K562 (cell line): Measurements from ENCODE around the gene PARP1.

ENCODE experiments used
- CREB1 ChIP-seq, 2 experiments: sonication (generic) in 1 of 2; formaldehyde crosslinking in 1 of 2; IDR thresholded peaks; 2 replicates each; pipeline versions ENCODE4 v1.6.1 to v1.8.0; 2012 to 2022; ENCODE audit warnings: inconsistent platforms in 1 of 2, mild to moderate bottlenecking in 1 of 2, missing genetic modification reagents in 1 of 2, moderate library complexity in 1 of 2
- FOXJ3 ChIP-seq: sonication (generic); formaldehyde crosslinking; IDR thresholded peaks from 2 replicates; pipeline ENCODE4 v1.4.0; 2020; ENCODE audit warnings: mild to moderate bottlenecking, missing genetic modification reagents
- KDM2B ChIP-seq: fragments of 250-450 bp; sonication (Bioruptor Pico); IDR thresholded peaks from 2 replicates; pipeline ENCODE4 v1.8.0; 2021; ENCODE audit warnings: mild to moderate bottlenecking, moderate library complexity
- LARP7 ChIP-seq: fragments of 450-650 bp; IDR thresholded peaks from 2 replicates; pipeline ENCODE4 v1.6.1; 2016
- PHF20 ChIP-seq: fragments of 450-650 bp; IDR thresholded peaks from 2 replicates; pipeline ENCODE4 v1.6.1; 2018; ENCODE audit not compliant: partially characterized antibody
- RBBP5 ChIP-seq: fragments of 200-600 bp; sonication (generic); IDR thresholded peaks from 2 replicates; pipeline ENCODE4 v1.6.1; 2012; ENCODE audit warnings: borderline replicate concordance, mild to moderate bottlenecking, low read length, control low read depth, inconsistent platforms; ENCODE audit not compliant: insufficient read depth, poor library complexity, severe bottlenecking
- RCOR1 ChIP-seq, 2 experiments: IDR thresholded peaks; 2 replicates each; pipeline ENCODE4 v1.6.1; 2012; ENCODE audit warnings: low read depth in 2 of 2, low read length in 2 of 2, borderline replicate concordance in 1 of 2, improper control_type of control experiment in 1 of 2
- SREBF2 ChIP-seq: sonication (generic); formaldehyde crosslinking; IDR thresholded peaks from 2 replicates; pipeline ENCODE4 v1.4.0; 2020; ENCODE audit warnings: mild to moderate bottlenecking, missing genetic modification reagents
- XRCC5 ChIP-seq: fragments of 200-400 bp; formaldehyde crosslinking; IDR thresholded peaks from 2 replicates; pipeline ENCODE4 v1.6.1; 2017; ENCODE audit warnings: low read depth, mild to moderate bottlenecking, low read length
- ZFP36 ChIP-seq: fragments of 150-350 bp; IDR thresholded peaks from 2 replicates; pipeline ENCODE4 v1.6.1; 2018; ENCODE audit warnings: low read length, low read depth; ENCODE audit not compliant: partially characterized antibody
- TF ChIP-seq, protein P1 (sequence below), 3 experiments: fragments of 200-800 bp in 1 of 3; sonication (Bioruptor generic) in 1 of 3; sonication (generic) in 1 of 3; formaldehyde crosslinking in 1 of 3; IDR thresholded peaks; 2 replicates each; pipeline versions ENCODE4 v1.6.1 to v1.8.0; 2016 to 2022; ENCODE audit warnings: mild to moderate bottlenecking in 2 of 3, missing compliant biosample characterization in 2 of 3, missing genetic modification characterization in 2 of 3, missing genetic modification reagents in 1 of 3
- TF ChIP-seq, protein P2 (sequence below): fragments of 250-450 bp; sonication (Bioruptor Pico); IDR thresholded peaks from 2 replicates; pipeline ENCODE4 v1.8.0; 2022; ENCODE audit warnings: moderate library complexity, mild to moderate bottlenecking, inconsistent platforms
- TF ChIP-seq, protein P3 (sequence below), 3 experiments: IDR thresholded peaks in 2 of 3; conservative IDR thresholded peaks in 1 of 3; 2 replicates each; pipeline ENCODE4 v1.5.1; 2011 to 2012; ENCODE audit warnings: low read length in 3 of 3, mild to moderate bottlenecking in 3 of 3, control low read depth in 2 of 3, improper control_type of control experiment in 1 of 3, inconsistent platforms in 1 of 3, low read depth in 1 of 3, mixed read lengths in 1 of 3, moderate library complexity in 1 of 3; ENCODE audit not compliant: insufficient read depth in 2 of 3

DNA sequence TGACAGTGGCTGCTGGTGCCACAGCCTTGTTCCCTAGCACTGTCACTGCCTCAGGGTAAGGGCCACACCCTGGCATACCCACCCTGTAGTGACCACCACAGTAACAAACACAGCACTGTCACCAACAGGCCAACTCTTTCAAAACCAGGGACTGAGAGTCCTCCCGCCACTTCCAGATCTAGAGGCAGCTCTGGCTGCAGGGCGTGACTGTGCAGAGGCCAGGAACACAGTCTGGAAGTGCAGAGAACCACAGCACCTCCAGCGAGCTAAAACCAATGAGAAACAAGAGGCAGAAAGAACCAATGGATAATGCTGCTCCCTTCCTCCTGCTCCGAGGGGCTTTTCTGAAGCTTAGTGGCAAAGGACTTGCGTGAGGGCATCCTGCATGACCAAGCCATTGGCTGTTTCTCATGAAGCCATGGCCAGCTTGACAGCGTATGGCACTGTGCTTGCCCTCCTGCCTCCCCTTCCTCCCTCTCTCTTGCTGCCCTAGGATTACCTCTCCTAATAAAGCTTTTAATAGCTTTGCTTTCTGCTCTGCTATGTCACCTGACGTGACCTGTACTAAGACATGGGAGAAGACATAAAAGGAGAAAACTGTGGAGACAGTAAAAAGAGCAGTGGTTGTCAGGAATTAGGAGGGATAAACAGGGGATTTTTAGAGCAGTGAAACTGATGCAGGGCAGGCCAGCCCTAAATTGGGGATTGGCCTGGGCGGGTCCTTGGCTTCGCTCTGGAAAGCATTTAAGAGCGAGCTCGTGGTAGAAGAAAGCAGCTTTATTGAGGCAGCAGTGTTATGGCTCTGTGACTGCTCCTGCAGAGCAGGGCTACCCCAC, 7.2 kb downstream of the PARP1 start:
- TF ChIP-seq XRCC5 (no peak), ZFP36 (no peak), RBBP5 (no peak), RCOR1 (IDR thresholded peaks at IDR 0.05; ENCODE audit: borderline replicate concordance in 1 of 2, low read depth in 2 of 2, low read length in 2 of 2) (no peak), SREBF2 (CRISPR knock-in tag) (no peak), FOXJ3 (CRISPR knock-in tag) (no peak), CREB1 (IDR thresholded peaks at IDR 0.05) (no peak), CREB1 (CRISPR knock-in tag; IDR thresholded peaks at IDR 0.05) (no peak), LARP7 (no peak), PHF20 (no peak), KDM2B (CRISPR knock-in tag) (no peak)
- TF ChIP-seq, protein P1, sequence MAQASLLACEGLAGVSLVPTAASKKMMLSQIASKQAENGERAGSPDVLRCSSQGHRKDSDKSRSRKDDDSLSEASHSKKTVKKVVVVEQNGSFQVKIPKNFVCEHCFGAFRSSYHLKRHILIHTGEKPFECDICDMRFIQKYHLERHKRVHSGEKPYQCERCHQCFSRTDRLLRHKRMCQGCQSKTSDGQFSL (CRISPR knock-in tag; IDR thresholded peaks at IDR 0.05), result no peak
- TF ChIP-seq, protein P1 (tag; IDR thresholded peaks at IDR 0.05), result no peak
- TF ChIP-seq, protein P2, sequence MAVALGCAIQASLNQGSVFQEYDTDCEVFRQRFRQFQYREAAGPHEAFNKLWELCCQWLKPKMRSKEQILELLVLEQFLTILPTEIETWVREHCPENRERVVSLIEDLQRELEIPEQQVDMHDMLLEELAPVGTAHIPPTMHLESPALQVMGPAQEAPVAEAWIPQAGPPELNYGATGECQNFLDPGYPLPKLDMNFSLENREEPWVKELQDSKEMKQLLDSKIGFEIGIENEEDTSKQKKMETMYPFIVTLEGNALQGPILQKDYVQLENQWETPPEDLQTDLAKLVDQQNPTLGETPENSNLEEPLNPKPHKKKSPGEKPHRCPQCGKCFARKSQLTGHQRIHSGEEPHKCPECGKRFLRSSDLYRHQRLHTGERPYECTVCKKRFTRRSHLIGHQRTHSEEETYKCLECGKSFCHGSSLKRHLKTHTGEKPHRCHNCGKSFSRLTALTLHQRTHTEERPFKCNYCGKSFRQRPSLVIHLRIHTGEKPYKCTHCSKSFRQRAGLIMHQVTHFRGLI (CRISPR knock-in tag), result no peak
- TF ChIP-seq, protein P3, sequence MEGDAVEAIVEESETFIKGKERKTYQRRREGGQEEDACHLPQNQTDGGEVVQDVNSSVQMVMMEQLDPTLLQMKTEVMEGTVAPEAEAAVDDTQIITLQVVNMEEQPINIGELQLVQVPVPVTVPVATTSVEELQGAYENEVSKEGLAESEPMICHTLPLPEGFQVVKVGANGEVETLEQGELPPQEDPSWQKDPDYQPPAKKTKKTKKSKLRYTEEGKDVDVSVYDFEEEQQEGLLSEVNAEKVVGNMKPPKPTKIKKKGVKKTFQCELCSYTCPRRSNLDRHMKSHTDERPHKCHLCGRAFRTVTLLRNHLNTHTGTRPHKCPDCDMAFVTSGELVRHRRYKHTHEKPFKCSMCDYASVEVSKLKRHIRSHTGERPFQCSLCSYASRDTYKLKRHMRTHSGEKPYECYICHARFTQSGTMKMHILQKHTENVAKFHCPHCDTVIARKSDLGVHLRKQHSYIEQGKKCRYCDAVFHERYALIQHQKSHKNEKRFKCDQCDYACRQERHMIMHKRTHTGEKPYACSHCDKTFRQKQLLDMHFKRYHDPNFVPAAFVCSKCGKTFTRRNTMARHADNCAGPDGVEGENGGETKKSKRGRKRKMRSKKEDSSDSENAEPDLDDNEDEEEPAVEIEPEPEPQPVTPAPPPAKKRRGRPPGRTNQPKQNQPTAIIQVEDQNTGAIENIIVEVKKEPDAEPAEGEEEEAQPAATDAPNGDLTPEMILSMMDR (IDR thresholded peaks at IDR 0.05 in 2 of 3, conservative IDR thresholded peaks at IDR 0.05 in 1 of 3; ENCODE audit: insufficient read depth in 2 of 3, low read depth in 1 of 3, low read length in 3 of 3), result no peak
